ENCODE data around the gene KCNQ5. TPM values are rescaled to one million over a fixed set of nuclear protein-coding genes. Genes with fewer than 3 reads are reported as not detected.
A peak's percentile ranks its signal among the peaks of the same experiment; 100 is the strongest.

Gene KCNQ5
- total RNA-seq, 1 experiment from 2014 or later, result 9.4 TPM

GRCh38 chr6:72675396-72675795 lies 53.5 kb downstream of the KCNQ5 start:
- in situ Hi-C loops (cut with HindIII; ENCODE audit: low pct_unique_long_range_greater_than_20kb, low sequenced_read_pairs), result no loop called here
- 0 out of 2 replicates have a peak, but pooled peaks have one; percentile 30 for ATAC-seq
- no peaks in the 10 kb centered on the region for H3K9me3 ChIP-seq (ENCODE audit: control insufficient read depth, insufficient read depth, low read depth, low read length)
- no peaks in the 10 kb centered on the region for H3K36me3 ChIP-seq (ENCODE audit: control insufficient read depth, insufficient read depth, low read length)
- H3K4me3 ChIP-seq (ENCODE audit: low read depth in 2 of 2, low read length in 2 of 2), result no peak overlapping the region
- ChIA-PET CTCF (no interaction called here), POLR2A (no interaction called here)
- no TSS peak for BruUV-seq (replicated peaks)
- peaks cover 15% of the 10 kb centered on the region; the same call in 1 of the 2 replicates for H3K4me1 ChIP-seq (ENCODE audit: control insufficient read depth, insufficient read depth, low read length)
- TF ChIP-seq REST (IDR thresholded peaks at IDR 0.05; ENCODE audit: insufficient read depth in 1 of 2, low read depth in 2 of 2, low read length in 1 of 2) (no peak), TCF7L2 (IDR thresholded peaks at IDR 0.05; ENCODE audit: low read depth, low read length) (no peak), POLR2AphosphoS5 (IDR thresholded peaks at IDR 0.05; ENCODE audit: low read depth, low read length) (no peak), CTCF (IDR thresholded peaks at IDR 0.05) (no peak), SIN3A (IDR thresholded peaks at IDR 0.05; ENCODE audit: borderline replicate concordance, insufficient read depth, low read depth, low read length) (no peak)
- no peak overlapping the region; the same call in 1 of the 2 replicates for H3K27ac ChIP-seq (ENCODE audit: low read length)
- H3K27me3 ChIP-seq (ENCODE audit: control insufficient read depth, insufficient read depth, low read length), result no peaks in the 10 kb centered on the region
- intact Hi-C loops (cut with micrococcal nuclease; ENCODE audit: unreplicated experiment), result no loop called here
- no peak for DNase-seq (ENCODE audit: low read depth, low spot score)

GRCh38 chr6:72676995-72677394 lies 55.1 kb downstream of the KCNQ5 start:
- TF ChIP-seq POLR2AphosphoS5 (IDR thresholded peaks at IDR 0.05; ENCODE audit: low read depth, low read length) (no peak), REST (IDR thresholded peaks at IDR 0.05; ENCODE audit: insufficient read depth in 1 of 2, low read depth in 2 of 2, low read length in 1 of 2) (no peak), CTCF (IDR thresholded peaks at IDR 0.05) (no peak), TCF7L2 (IDR thresholded peaks at IDR 0.05; ENCODE audit: low read depth, low read length) (no peak), SIN3A (IDR thresholded peaks at IDR 0.05; ENCODE audit: borderline replicate concordance, insufficient read depth, low read depth, low read length) (no peak)
- no TSS peak for BruUV-seq (replicated peaks)
- ChIA-PET CTCF (no interaction called here), POLR2A (no interaction called here)
- no peak for ATAC-seq
- Histone ChIP-seq H3K36me3 (ENCODE audit: control insufficient read depth, insufficient read depth, low read length) (no peaks in the 10 kb centered on the region), H3K4me1 (ENCODE audit: control insufficient read depth, insufficient read depth, low read length) (peaks cover 15% of the 10 kb centered on the region; the same call in 1 of the 2 replicates), H3K27me3 (ENCODE audit: control insufficient read depth, insufficient read depth, low read length) (no peaks in the 10 kb centered on the region), H3K9me3 (ENCODE audit: control insufficient read depth, insufficient read depth, low read depth, low read length) (no peaks in the 10 kb centered on the region), H3K4me3 (ENCODE audit: low read depth in 2 of 2, low read length in 2 of 2) (no peak overlapping the region), H3K27ac (ENCODE audit: low read length) (no peak overlapping the region)
- in situ Hi-C loops (cut with HindIII; ENCODE audit: low pct_unique_long_range_greater_than_20kb, low sequenced_read_pairs) (no loop called here), intact Hi-C loops (cut with micrococcal nuclease; ENCODE audit: unreplicated experiment) (no loop called here)
- no peak for DNase-seq (ENCODE audit: low read depth, low spot score)

Data from Panc1 (cell line).